GM18517 (cell line): ENCODE results near the gene BANP.
"Not testable (repeated sequence)": the region's sequence is repeated elsewhere in the genome, so short reads cannot be mapped to it uniquely, and the experiment has no call there.

Source experiments
- ATAC-seq: cut with Tn5 transposase; IDR thresholded peaks from one replicate; pipeline ENCODE4 v1.9.1; 2021; ENCODE audit warnings: mild to moderate bottlenecking, moderate library complexity; ENCODE audit not compliant: unreplicated experiment

BANP gene

GRCh38 chr16:87990254-87990653 lies 39.0 kb downstream of the BANP start:
- ATAC-seq, result not testable (repeated sequence)

- not testable (repeated sequence) for ATAC-seq
These were observed 40.9 kb downstream of the BANP start for GRCh38 chr16:87992142-87992541.

GRCh38 chr16:87993901-87994300 lies 42.7 kb downstream of the BANP start:
- no peak for ATAC-seq

- ATAC-seq, result no peak
These were observed 44.4 kb downstream of the BANP start for GRCh38 chr16:87995644-87996043.

GRCh38 chr16:87996962-87997880 lies 46.0 kb downstream of the BANP start:
- no peak for ATAC-seq

GRCh38 chr16:87998184-87998793 lies 47.1 kb downstream of the BANP start:
- not testable (repeated sequence) for ATAC-seq

GRCh38 chr16:87998992-87999391 lies 47.8 kb downstream of the BANP start:
- ATAC-seq, result not testable (repeated sequence)

- no peak for ATAC-seq
These were observed 51.0 kb downstream of the BANP start for GRCh38 chr16:88002211-88002610.

GRCh38 chr16:88002749-88003148 lies 51.5 kb downstream of the BANP start:
- no peak for ATAC-seq

- no peak for ATAC-seq
These were observed 52.1 kb downstream of the BANP start for GRCh38 chr16:88003316-88003715.

GRCh38 chr16:88003736-88004135 lies 52.5 kb downstream of the BANP start:
- ATAC-seq, result no peak

GRCh38 chr16:88004391-88004790 lies 53.2 kb downstream of the BANP start:
- ATAC-seq, result no peak

- ATAC-seq, result no peak
These were observed 53.9 kb downstream of the BANP start for GRCh38 chr16:88005181-88005581.

- no peak for ATAC-seq
These were observed 54.7 kb downstream of the BANP start for GRCh38 chr16:88005968-88006367.

- no peak for ATAC-seq
These were observed 56.1 kb downstream of the BANP start for GRCh38 chr16:88007321-88007731.

- no peak for ATAC-seq
These were observed 57.6 kb downstream of the BANP start for GRCh38 chr16:88008840-88009239.

GRCh38 chr16:88009563-88010342 lies 58.5 kb downstream of the BANP start:
- ATAC-seq, result no peak

GRCh38 chr16:88010343-88010967 lies 59.2 kb downstream of the BANP start:
- ATAC-seq, result no peak

GRCh38 chr16:88010968-88011483 lies 59.8 kb downstream of the BANP start:
- ATAC-seq, result no peak

- no peak for ATAC-seq
These were observed 61.1 kb downstream of the BANP start for GRCh38 chr16:88012360-88012759.
